Lung (tissue), 12 donors: ENCODE results near the gene FASN. TPM values are rescaled to one million over a fixed set of nuclear protein-coding genes. Genes with fewer than 3 reads are reported as not detected.

Source experiments
- ATAC-seq: fragments of 200-7000 bp; cut with Tn5 transposase; one replicate; pipeline ENCODE4 v1.9.1; 2020; ENCODE audit warnings: moderate number of reproducible peaks; ENCODE audit not compliant: insufficient read depth, low FRiP score
- DNase-seq, 3 donors: peaks; one replicate each; pipeline ENCODE4 v3.0.0-alpha.2; 2013 to 2017
- H3K27ac ChIP-seq, 2 donors: one replicate each; pipeline ENCODE4 v1.5.1; 2013; ENCODE audit warnings: mild to moderate bottlenecking in 2 of 2, moderate library complexity in 2 of 2, control low read depth in 1 of 2, inconsistent platforms in 1 of 2, low read depth in 1 of 2, low read length in 1 of 2
- H3K27me3 ChIP-seq, 3 donors: one replicate each; pipeline ENCODE4 v1.5.1; 2013; ENCODE audit warnings: low read length in 2 of 3; ENCODE audit not compliant: control insufficient read depth in 3 of 3, insufficient read depth in 3 of 3
- H3K36me3 ChIP-seq, 4 donors: one replicate each; pipeline ENCODE4 v1.5.1; 2013; ENCODE audit warnings: low read length in 4 of 4, mild to moderate bottlenecking in 1 of 4, moderate library complexity in 1 of 4; ENCODE audit not compliant: control insufficient read depth in 4 of 4, insufficient read depth in 4 of 4
- H3K4me1 ChIP-seq, 5 donors: one replicate each; pipeline ENCODE4 v1.5.1; 2013; ENCODE audit warnings: low read length in 5 of 5, mild to moderate bottlenecking in 2 of 5, moderate library complexity in 1 of 5; ENCODE audit not compliant: control insufficient read depth in 5 of 5, insufficient read depth in 5 of 5
- H3K4me3 ChIP-seq: one replicate; pipeline ENCODE4 v1.5.1; 2013; ENCODE audit warnings: mild to moderate bottlenecking, control low read depth, moderate library complexity
- H3K9ac ChIP-seq, 2 donors: one replicate each; pipeline ENCODE4 v1.5.1; 2013; ENCODE audit warnings: low read length in 2 of 2, control low read depth in 1 of 2; ENCODE audit not compliant: insufficient read depth in 1 of 2
- H3K9me3 ChIP-seq, 4 donors: one replicate each; pipeline ENCODE4 v1.5.1; 2013; ENCODE audit warnings: low read length in 3 of 4, mild to moderate bottlenecking in 1 of 4, moderate library complexity in 1 of 4; ENCODE audit not compliant: control insufficient read depth in 4 of 4, insufficient read depth in 3 of 4
- WGBS, 2 donors: extraction: QIAGEN DNeasy Blood & Tissue Kit; methylation state at CpG; one replicate each; pipeline ENCODE4 v1.1.7; 2013; 5-methylcytosine and 5-hydroxymethylcytosine counted together
- polyA plus RNA-seq, 2 donors: library from polyadenylated mRNA; stranded (reverse); fragments of 200-250 nt; gene quantifications; one replicate each; pipeline ENCODE4 v1.2.1, GENCODE V29; 2013
- total RNA-seq, 2 donors: library from RNA; depleted of rRNA in 1 of 2; stranded (reverse); fragments of >200 nt in 1 of 2; gene quantifications; one replicate each; pipeline ENCODE4 v1.2.1, GENCODE V29; 2014 to 2021
- TF ChIP-seq, protein P1 (sequence below): IDR thresholded peaks from 2 replicates; pipeline ENCODE4 v1.5.1; 2012; ENCODE audit warnings: mild to moderate bottlenecking; ENCODE audit errors: control extremely low read depth, extremely low read depth
- donor health status: control.
- donor health status: control.
- donor health status: Bipolar disorder and iron deficiency.
- donor health status: healthy.
- donor health status: DM: yes; HTN: yes; CAD: no.

The FASN gene
- total and polyA plus RNA-seq, 4 donors, result 46.2 to 604 (median 212) TPM

DNA sequence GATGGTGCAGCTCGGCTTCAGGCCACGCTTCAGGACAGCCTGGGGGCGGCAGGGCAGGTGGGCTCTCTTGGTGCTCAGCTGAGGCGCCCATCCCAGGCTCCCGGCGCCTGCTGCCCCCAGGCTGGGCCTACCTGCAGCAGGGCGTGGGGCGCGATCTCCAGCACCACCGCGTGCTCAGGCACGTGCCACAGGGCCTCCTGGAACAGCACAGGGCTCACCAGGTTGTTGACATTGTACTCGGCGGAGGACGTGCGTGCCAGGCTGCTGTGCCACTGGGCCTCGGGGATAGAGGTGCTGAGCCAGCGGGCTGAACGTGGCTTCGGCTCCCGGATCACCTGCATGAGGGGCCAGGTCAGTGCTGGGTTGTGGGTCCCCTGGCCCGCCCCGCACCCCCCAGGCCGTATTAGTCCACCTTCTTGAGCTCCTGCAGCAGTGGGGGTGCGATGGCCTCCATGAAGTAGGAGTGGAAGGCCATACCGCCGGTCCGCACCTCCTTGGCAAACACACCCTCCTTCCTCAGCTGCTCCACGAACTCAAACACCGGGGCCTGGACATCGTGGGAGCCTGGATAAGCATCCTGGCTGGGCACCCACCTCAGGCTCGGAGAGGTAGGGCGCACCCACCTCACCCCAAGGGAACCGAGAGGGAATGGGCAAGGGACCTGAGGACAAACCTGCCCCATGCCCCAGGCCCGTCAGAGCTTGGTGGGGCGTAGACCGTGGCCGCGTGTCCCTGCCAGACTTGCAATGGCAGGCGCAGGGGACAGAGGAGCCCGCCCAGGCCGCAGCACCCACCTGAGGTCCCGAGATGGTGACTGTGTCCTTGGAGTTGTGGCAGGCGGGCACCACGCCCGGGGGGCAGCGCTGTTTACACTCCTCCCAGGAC, 9.0 kb downstream of the FASN start:
- Histone ChIP-seq H3K4me3 (no peak overlapping the region), H3K4me1 (no peaks in the 10 kb centered on the region), H3K9ac (no peak overlapping the region), H3K27ac (no peak overlapping the region), H3K36me3 (peaks cover 5 to 98% (median 20%) of the 10 kb centered on the region in 4 donors), H3K27me3 (no peaks in the 10 kb centered on the region), H3K9me3 (no peaks in the 10 kb centered on the region)
- TF ChIP-seq, protein P1, sequence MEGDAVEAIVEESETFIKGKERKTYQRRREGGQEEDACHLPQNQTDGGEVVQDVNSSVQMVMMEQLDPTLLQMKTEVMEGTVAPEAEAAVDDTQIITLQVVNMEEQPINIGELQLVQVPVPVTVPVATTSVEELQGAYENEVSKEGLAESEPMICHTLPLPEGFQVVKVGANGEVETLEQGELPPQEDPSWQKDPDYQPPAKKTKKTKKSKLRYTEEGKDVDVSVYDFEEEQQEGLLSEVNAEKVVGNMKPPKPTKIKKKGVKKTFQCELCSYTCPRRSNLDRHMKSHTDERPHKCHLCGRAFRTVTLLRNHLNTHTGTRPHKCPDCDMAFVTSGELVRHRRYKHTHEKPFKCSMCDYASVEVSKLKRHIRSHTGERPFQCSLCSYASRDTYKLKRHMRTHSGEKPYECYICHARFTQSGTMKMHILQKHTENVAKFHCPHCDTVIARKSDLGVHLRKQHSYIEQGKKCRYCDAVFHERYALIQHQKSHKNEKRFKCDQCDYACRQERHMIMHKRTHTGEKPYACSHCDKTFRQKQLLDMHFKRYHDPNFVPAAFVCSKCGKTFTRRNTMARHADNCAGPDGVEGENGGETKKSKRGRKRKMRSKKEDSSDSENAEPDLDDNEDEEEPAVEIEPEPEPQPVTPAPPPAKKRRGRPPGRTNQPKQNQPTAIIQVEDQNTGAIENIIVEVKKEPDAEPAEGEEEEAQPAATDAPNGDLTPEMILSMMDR, result no peak
- ATAC-seq (no peak), DNase-seq (no peak)
- 95 to 97% methylated on average over 47 of the region's 47 CpGs for WGBS, 2 donors

DNA sequence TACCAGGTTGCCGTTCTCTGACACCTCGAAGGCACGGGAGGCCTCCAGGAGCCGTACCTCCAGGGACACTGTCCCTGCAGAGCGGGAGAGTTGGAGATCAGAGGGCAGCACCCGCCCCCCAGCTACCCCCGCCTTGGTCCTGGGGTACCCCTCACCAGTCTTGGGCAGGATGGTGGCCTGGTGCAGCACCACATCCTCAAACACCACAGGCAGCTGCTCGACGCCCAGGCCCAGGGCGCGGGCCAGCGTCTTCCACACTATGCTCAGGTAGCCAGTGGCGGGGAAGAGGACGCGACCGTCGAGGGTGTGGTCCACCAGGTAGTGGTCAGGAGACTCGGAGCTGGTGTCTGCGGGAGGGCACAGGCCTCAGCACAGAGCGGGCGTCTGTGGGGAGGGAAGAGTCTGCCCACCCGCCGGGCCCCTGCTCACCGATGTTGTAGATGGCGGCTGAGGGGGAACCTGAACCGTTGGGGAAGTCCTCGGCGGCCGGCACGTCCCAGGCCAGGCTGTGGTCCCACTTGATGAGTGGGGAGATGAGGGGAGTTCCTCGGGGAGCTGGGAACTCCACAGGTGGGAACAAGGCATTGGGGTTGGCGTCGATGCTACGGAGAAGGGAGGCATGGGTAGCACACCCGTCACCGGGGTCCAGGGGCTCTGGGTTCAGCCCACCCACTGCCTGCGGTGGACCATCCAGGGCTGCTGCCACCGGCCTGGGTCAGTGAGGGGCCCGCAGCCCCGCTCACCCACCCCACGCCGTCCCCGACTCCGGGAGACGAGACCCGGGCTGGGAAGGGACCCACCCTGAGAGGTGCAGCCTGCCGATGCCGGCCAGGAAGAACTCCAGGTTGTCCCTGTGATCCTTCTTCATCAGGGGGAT, 9.8 kb downstream of the FASN start:
- no peaks in the 10 kb centered on the region for H3K27me3 ChIP-seq
- ATAC-seq, result no peak
- WGBS, 2 donors, result 95 to 96% methylated on average over 47 to 48 of the region's 48 CpGs
- DNase-seq, result no peak
- TF ChIP-seq, protein P1, result no peak
- H3K27ac ChIP-seq, result no peak overlapping the region
- no peaks in the 10 kb centered on the region for H3K9me3 ChIP-seq
- H3K9ac ChIP-seq, result no peak overlapping the region
- no peaks in the 10 kb centered on the region for H3K4me1 ChIP-seq
- no peak overlapping the region for H3K4me3 ChIP-seq
- H3K36me3 ChIP-seq, result peaks cover 4 to 99% (median 19%) of the 10 kb centered on the region in 4 donors

DNA sequence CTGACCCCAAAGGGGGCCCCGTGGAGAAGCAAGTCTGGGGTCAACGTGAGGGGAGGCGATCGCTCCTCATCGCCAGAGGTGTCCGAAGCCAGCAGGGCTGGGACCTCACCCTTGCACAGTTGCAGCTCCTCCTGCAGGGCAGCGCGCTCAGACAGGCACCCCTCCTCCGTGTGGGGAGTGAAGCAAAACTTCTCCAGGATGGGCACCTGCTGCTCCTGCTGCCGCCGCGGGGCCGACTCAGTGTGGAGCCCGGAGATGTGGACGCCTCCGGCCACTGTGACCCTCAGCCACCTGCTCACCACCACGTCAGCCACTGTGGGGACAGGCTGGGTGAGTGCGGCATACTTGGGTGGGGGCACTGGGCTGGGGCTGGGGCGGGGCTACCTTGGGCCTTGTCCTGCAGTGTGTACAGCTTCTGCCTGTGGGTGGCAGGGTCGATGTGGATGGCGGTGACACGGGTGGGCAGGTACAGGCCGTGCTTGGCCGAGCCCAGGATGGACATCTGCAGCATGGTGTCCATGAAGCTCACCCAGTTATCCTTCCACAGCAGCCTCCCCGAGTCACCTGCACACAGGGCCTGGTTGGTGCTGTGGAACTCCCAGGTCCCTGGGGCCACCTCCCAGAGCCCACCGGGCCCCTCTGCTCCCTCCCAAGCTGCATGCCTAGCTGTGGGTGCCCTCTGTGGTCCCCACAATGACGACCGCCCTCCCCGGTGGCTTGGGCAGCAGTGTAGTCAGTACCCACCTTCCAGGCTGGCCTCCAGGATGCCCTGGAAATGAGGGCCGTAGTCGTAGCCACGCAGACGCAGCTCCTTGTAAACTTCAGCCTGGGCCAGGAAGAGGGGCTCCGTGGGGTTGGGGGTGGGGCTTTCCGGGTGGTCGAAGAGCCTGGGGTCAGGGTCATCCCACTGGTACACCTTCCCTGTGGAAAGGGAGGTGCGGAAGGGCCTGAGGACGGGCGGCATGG, 10.8 kb downstream of the FASN start:
- TF ChIP-seq, protein P1, result no peak
- Histone ChIP-seq H3K4me1 (no peaks in the 10 kb centered on the region), H3K27me3 (no peaks in the 10 kb centered on the region), H3K27ac (no peak overlapping the region), H3K36me3 (peaks cover 4 to 100% (median 21%) of the 10 kb centered on the region in 4 donors), H3K9me3 (no peaks in the 10 kb centered on the region), H3K4me3 (no peak overlapping the region), H3K9ac (no peak overlapping the region)
- ATAC-seq (no peak), DNase-seq (no peak)
- 92 to 95% methylated on average over 38 to 39 of the region's 39 CpGs for WGBS, 2 donors
